NB4 (cell line): ENCODE measurements around the gene PDE11A.

ENCODE experiments used
- MYC ChIP-seq: IDR thresholded peaks from 2 replicates; pipeline ENCODE4 v1.6.1; 2011; ENCODE audit warnings: low read depth, low read length
- POLR2A ChIP-seq: IDR thresholded peaks from 2 replicates; pipeline ENCODE4 v1.6.1; 2011; ENCODE audit warnings: mild to moderate bottlenecking; ENCODE audit not compliant: insufficient read length; ENCODE audit errors: extremely low read depth
- TF ChIP-seq, protein P1 (sequence below): IDR thresholded peaks from one replicate; pipeline ENCODE4 v1.5.1; 2012; ENCODE audit warnings: low read depth, low read length

DNA sequence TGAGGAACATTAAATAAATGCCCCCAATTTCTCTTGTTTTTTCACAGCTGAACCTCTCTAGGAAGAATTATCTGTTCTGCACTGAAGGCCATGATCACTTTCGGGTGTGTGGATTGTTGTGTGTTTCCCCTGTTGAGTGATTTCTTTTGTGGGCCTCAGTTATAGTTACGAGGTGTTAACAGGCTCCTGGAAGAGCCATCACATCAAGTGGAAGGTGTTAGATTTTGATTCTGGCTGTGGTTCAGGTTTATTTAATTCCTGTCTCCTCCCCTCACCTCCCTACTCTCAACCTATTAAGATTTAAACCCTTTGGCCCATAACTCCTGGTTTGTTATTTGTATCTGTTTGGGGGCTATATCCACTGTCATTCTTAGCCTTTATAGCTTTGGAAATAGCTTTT is 497.2 kb downstream of the PDE11A start:
- TF ChIP-seq, protein P1, sequence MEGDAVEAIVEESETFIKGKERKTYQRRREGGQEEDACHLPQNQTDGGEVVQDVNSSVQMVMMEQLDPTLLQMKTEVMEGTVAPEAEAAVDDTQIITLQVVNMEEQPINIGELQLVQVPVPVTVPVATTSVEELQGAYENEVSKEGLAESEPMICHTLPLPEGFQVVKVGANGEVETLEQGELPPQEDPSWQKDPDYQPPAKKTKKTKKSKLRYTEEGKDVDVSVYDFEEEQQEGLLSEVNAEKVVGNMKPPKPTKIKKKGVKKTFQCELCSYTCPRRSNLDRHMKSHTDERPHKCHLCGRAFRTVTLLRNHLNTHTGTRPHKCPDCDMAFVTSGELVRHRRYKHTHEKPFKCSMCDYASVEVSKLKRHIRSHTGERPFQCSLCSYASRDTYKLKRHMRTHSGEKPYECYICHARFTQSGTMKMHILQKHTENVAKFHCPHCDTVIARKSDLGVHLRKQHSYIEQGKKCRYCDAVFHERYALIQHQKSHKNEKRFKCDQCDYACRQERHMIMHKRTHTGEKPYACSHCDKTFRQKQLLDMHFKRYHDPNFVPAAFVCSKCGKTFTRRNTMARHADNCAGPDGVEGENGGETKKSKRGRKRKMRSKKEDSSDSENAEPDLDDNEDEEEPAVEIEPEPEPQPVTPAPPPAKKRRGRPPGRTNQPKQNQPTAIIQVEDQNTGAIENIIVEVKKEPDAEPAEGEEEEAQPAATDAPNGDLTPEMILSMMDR: no peak
- TF ChIP-seq POLR2A (no peak), MYC (no peak)
